ENCODE results near the gene TBXAS1. TPM values are rescaled to one million over a fixed set of nuclear protein-coding genes. Genes with fewer than 3 reads are reported as not detected.

Gene TBXAS1
- total and polyA plus RNA-seq, 2 of the 8 experiments (the other 6 are each of a cell fraction or from before 2014, with no cell fraction given): 0.86 to 2.1 TPM

DNA sequence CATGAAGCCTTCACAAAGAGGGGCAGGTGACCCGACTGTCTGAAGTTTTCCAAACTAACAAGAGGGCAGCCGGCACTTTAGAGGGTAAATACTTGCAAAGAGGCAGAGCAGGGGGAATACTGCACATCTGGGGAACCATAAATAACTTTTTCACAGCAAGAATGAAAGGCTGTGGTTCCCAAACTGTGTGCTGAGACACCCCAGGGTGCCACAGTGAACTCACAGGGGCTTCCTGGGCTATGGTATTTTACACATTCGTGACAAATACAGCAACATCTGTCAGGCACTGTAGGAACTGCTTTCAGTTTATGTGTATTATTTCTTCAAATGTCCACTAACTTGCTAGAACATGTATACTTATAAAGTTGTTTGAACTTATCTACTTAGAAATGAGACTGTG is 67.2 kb downstream of the TBXAS1 start:
- no peaks in the 10 kb centered on the region for H3K4me1 ChIP-seq (replicated peaks in 1 of 4; ENCODE audit: control insufficient read depth in 3 of 4, insufficient read depth in 4 of 4, low read length in 3 of 4)
- no peak overlapping the region for H2BK5ac ChIP-seq (ENCODE audit: low read depth, low read length)
- no peak overlapping the region for H2BK12ac ChIP-seq (ENCODE audit: low read depth, low read length)
- CTCF ChIA-PET (ENCODE audit: partially characterized antibody): no interaction called here
- H4K91ac ChIP-seq (replicated peaks; ENCODE audit: insufficient read length, low read length): no peak overlapping the region
- no peak overlapping the region for H3K14ac ChIP-seq (ENCODE audit: insufficient read length)
- H3K18ac ChIP-seq (ENCODE audit: extremely low read depth, low read length): no peak overlapping the region
- no peak overlapping the region for H2BK120ac ChIP-seq (replicated peaks; ENCODE audit: low read depth, low read length)
- H3K79me1 ChIP-seq (ENCODE audit: low read depth, low read length): no peaks in the 10 kb centered on the region
- no peak overlapping the region for H3K4me3 ChIP-seq (ENCODE audit: extremely low read depth in 1 of 4, insufficient read depth in 2 of 4, low read depth in 3 of 4, low read length in 4 of 4)
- H3K56ac ChIP-seq (replicated peaks; ENCODE audit: insufficient read length, low read depth, low read length): no peak overlapping the region
- H3K79me2 ChIP-seq (ENCODE audit: control insufficient read depth in 1 of 2, insufficient read depth in 2 of 2, low read length in 2 of 2): no peaks in the 10 kb centered on the region
- no peaks in the 10 kb centered on the region for H4K20me1 ChIP-seq (replicated peaks in 1 of 2; ENCODE audit: control insufficient read depth in 1 of 2, insufficient read depth in 2 of 2, low read length in 2 of 2)
- H4K8ac ChIP-seq (ENCODE audit: extremely low read depth, insufficient read depth, low read length): no peak overlapping the region
- WGBS, 2 experiments (ENCODE audit: extremely low coverage in 1 of 2, insufficient coverage in 1 of 2, insufficient read length in 1 of 2, insufficient replicate concordance in 2 of 2, low coverage in 1 of 2, low lambda C conversion rate in 2 of 2, missing lambda C conversion rate in 1 of 2): 96% methylated on average over 3 of the region's 3 CpGs; no CpG with 5 or more reads in 1 of the 2 experiments
- H3K4ac ChIP-seq (replicated peaks; ENCODE audit: insufficient read length, low read depth, low read length): no peak overlapping the region
- no peak overlapping the region for H4K5ac ChIP-seq (ENCODE audit: insufficient read length, low read depth, low read length)
- 0 out of 2 replicates have a peak, but pooled peaks cover 2% of the 10 kb centered on the region for H3K23me2 ChIP-seq (ENCODE audit: low read depth, low read length)
- H3K23ac ChIP-seq (ENCODE audit: insufficient read length): no peak overlapping the region
- H3K27me3 ChIP-seq (replicated peaks in 1 of 4; ENCODE audit: control insufficient read depth in 3 of 4, extremely low read depth in 1 of 4, insufficient read depth in 3 of 4, low read length in 3 of 4): no peaks in the 10 kb centered on the region
- DNase-seq (ENCODE audit: low read depth in 1 of 2, low spot score in 2 of 2) (no peak), FAIRE-seq (no peak)
- no peak overlapping the region for H2BK15ac ChIP-seq (ENCODE audit: low read length)
- H2AK5ac ChIP-seq (ENCODE audit: low read depth, low read length): no peak overlapping the region
- no peaks in the 10 kb centered on the region for H3K36me3 ChIP-seq (ENCODE audit: control insufficient read depth in 2 of 4, insufficient read depth in 4 of 4, low read length in 3 of 4)
- H2AFZ ChIP-seq (ENCODE audit: low read length): no peak overlapping the region
- POLR2A ChIA-PET (ENCODE audit: partially characterized antibody): no interaction called here
- no peak overlapping the region for H3K4me2 ChIP-seq (ENCODE audit: insufficient read depth in 1 of 2, low read depth in 2 of 2, low read length in 2 of 2)
- no peak overlapping the region for H3K27ac ChIP-seq (ENCODE audit: low read depth, low read length)
- TF ChIP-seq, protein P1, sequence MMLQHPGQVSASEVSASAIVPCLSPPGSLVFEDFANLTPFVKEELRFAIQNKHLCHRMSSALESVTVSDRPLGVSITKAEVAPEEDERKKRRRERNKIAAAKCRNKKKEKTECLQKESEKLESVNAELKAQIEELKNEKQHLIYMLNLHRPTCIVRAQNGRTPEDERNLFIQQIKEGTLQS (IDR thresholded peaks at IDR 0.05; ENCODE audit: insufficient read depth, low read depth, low read length): no peak
- no peak for TF ChIP-seq EP300 (IDR thresholded peaks at IDR 0.05; ENCODE audit: borderline replicate concordance in 1 of 2, low read depth in 2 of 2, low read length in 2 of 2)
- TF ChIP-seq POU5F1 (IDR thresholded peaks at IDR 0.05; ENCODE audit: low read depth, low read length): no peak
- TF ChIP-seq, protein P2, sequence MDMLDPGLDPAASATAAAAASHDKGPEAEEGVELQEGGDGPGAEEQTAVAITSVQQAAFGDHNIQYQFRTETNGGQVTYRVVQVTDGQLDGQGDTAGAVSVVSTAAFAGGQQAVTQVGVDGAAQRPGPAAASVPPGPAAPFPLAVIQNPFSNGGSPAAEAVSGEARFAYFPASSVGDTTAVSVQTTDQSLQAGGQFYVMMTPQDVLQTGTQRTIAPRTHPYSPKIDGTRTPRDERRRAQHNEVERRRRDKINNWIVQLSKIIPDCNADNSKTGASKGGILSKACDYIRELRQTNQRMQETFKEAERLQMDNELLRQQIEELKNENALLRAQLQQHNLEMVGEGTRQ (IDR thresholded peaks at IDR 0.05; ENCODE audit: low read length): no peak
- TF ChIP-seq SUZ12 (IDR thresholded peaks at IDR 0.05; ENCODE audit: low read length): no peak
- TF ChIP-seq, protein P3, sequence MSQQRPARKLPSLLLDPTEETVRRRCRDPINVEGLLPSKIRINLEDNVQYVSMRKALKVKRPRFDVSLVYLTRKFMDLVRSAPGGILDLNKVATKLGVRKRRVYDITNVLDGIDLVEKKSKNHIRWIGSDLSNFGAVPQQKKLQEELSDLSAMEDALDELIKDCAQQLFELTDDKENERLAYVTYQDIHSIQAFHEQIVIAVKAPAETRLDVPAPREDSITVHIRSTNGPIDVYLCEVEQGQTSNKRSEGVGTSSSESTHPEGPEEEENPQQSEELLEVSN (IDR thresholded peaks at IDR 0.05): no peak
- H2BK20ac ChIP-seq (ENCODE audit: low read length): no peak overlapping the region
- no peaks in the 10 kb centered on the region for H3K9me3 ChIP-seq (ENCODE audit: insufficient read depth in 2 of 2, low read depth in 1 of 2, low read length in 1 of 2)
- H3K9ac ChIP-seq (replicated peaks in 1 of 4; ENCODE audit: extremely low read depth in 1 of 4, low read depth in 3 of 4, low read length in 3 of 4): no peak overlapping the region

Data from H1 (cell line).